T1000 (cell line): ENCODE measurements around the gene PREX1.
"Not testable (repeated sequence)": the region's sequence is repeated elsewhere in the genome, so short reads cannot be mapped to it uniquely, and the experiment has no call there.

Source experiments
- DNase-seq: peaks from one replicate; lab custom pipeline; 2025; ENCODE audit warnings: mixed read lengths; lab: John Stamatoyannopoulos, UW

PREX1 gene

DNA sequence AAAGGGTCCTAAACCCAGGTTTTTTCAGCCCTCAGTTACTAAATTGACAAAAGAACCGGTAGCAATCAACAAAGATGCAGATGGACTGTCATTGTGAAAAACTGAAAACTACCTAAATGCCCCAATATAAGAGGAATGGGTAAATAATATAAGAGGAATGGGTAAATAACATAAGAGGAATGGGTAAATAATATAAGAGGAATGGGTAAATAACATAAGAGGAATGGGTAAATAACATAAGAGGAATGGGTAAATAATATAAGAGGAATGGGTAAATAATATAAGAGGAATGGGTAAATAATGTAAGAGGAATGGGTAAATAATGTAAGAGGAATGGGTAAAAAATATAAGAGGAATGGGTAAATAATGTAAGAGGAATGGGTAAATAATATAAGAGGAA lies 15.7 kb downstream of the PREX1 start:
- not testable (repeated sequence) for DNase-seq

DNA sequence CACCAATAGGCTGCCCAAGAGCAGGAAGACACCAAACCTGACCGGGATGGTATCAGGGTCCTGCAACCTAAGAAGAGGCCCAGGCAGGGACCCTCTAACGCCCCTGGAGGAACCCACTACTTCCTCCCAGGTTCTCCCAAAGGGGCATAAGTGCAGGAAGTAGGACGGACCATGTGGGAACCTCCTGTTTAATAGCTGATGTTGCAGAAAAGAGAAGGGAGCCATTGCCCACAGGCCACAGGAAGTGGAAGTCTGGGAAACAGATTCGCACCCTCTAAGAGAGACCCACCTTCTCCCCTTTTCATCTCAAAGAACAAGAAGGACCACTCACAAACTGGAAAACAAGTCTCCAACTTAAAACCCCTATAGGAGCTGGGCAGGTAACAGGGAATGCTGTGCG lies 18.1 kb downstream of the PREX1 start:
- no peak for DNase-seq

DNA sequence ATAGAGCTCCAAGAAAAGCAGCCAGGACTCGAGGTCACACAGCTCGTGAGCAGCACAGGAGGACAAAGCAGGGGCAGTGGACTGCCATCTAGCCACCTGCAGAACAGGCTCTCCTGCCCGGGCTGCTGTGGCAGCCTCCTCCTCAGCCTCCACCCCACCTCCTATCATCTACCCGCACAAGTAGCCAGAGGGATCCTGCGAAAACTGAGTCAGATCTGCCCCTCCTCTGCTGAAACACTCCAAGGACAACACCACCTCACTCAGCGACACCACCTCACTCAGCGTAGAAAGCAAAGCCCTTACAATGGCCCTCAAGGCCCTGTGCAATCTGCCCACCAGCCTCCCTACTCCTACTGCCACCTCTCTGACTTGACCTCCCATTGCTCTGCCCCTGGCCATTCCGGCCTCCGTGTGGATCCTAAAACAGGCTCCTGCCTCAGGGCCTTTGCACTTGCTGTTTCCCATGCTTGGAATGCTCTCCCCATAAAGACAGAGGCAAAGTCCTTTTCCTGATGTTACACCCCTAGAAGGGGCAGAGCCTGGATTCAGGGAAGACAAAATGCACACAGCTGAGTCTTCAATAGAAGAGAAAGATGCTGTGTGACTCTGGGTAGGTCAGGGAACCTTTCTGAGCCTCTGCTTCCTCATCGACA lies 19.3 kb downstream of the PREX1 start:
- DNase-seq: no peak

GRCh38 chr20:48807586-48808381 lies 20.0 kb downstream of the PREX1 start:
- no peak for DNase-seq

DNA sequence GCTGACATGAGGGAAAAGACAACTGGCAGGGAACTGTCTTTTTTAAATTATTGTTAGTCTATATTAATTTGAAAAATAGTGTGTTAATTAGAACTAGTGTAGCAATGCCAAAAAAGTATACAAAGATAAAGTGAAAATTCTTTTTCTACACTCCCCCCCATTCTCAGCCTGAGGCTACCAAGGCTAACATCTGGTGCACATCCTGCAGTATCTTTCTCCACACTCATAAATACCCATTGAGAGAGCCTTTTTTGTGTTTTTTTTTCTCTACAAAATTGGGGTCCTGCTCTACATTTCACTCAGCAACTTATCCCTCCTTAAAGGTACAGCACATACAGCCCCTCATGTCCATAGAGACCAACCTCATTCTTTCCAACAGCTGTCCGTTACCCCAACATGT lies 20.7 kb downstream of the PREX1 start:
- DNase-seq: no peak

DNA sequence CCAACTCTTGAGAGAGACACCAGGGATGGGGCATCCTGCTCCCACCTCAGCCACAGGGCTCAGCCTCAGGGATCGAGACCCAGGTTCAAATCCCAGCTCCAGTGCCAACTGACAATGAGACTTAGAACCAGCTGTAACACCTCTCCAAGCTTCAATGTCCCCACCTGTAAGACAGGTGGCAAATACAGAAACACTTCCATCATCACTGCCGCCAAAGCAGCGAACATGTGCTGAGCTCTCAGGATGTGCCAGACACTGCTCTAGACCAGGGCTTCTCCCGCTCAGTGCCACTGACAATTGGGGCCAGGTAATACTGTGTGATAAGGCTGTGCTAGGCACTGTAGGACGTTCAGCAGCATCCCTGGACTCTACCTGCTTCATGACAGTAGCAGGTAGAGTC lies 22.1 kb downstream of the PREX1 start:
- DNase-seq: no peak

DNA sequence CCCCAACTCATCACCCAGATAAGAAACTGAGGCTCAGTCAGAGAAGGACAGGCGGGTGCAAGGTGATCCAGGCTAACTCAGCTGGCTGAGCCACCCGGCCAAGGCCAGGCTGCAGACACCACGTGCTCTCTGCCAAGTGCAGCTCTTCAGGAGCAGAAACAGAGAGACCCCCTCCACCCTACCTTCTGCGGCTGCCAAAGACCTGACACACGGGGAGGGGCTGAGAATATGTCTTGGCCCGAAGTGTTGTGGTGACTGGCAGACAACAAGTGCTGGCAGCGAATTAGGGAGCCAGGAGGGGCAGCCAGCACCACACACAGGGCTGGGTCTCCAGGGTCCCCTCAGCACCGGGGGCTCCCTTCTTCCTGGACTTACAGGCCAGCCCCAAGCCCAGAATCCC lies 22.5 kb downstream of the PREX1 start:
- no peak for DNase-seq

DNA sequence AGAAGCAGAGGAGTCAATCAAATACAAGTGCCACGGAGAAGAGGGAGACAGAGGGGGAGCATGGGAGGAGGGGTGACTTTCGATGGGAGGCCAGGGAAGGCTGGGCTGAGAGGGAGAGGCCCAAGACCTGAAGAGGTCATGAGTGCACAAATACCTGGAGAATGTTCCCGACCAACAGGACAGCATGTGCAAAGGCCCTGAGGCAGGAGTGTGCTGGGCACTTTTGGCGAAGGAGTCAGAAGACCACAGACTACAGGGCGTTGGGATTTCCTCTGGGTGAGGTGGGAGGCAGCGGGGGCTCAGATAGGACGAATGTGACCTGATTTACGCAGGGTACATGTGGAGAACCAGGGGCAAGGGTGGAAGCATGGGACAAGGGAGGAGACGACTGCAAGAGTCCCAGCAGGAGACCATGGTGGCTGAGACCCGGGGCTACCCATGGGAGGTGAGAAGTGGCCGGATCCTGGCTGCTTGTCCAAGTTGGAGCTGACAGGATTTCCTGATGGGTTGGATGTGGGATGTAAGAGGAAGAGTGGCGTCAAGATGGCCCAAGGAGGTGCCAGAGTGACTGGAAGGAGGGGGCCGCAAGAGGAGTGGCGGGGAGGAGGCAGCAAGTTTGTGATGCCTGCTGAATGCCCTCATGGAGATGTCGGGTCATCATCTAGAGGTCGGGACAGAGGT lies 23.4 kb downstream of the PREX1 start:
- DNase-seq: no peak

DNA sequence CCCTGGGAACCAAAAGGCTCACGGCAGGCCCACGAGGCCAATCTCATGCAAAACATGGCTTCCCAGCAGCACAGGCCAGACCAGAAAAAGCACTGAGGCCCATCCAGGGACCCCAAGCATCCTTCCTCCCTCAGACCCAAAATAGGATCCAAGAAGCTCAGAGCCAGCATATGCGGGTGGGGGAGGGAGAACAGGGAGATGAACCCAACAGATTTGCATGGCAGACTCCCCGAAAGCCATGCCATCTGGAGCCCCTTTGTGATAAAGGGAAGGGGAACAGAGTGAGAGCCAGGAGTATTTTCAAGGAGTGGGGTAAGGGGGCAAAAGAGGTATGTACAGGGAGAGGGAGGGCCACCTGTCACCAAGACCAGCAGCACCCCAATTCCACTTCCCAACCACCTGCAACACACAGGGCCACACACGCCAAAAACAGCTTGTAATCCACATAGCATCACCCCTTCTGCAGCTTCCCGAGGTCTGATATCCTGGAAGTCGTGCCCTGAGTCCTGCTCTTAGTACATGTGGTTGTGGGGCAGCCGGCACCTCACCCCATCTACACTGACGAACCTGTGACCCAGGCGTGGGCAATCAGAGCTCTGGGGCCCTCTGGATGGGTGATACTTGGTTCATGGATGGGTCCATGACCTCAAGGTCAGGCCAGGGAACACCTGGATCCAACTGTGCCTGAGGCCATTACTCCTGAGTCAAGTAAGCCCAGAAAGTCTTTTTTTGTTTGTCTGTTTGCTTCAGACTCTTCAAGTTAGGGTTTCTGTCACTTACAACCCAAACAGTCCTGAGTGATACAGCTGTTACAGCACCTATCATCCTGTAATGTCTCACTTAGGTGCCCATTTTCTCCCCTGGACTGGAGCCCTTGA lies 24.4 kb downstream of the PREX1 start:
- DNase-seq: no peak

GRCh38 chr20:48802647-48803046 lies 25.2 kb downstream of the PREX1 start:
- DNase-seq: no peak

GRCh38 chr20:48802216-48802615 lies 25.6 kb downstream of the PREX1 start:
- no peak for DNase-seq

GRCh38 chr20:48801197-48801596 lies 26.6 kb downstream of the PREX1 start:
- DNase-seq: no peak

DNA sequence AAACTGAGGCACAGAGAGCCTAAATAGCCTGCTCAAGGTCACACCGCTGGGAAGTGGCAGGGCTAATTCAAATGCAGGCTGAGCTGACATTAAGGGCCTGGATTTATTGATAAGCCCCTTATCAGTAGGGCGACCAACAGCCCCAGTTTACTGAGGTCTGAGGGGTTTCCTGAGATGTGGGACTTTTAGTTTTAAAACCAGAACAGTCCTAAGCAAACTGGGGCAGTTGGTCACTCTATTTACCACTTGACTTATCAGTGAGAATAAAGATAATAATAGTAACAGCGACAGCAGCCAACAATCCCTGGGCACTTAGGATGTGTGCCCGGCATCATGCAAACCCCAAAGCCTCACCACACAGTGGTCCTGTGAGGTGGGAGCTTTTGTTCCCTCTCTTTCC lies 27.6 kb downstream of the PREX1 start:
- no peak for DNase-seq

DNA sequence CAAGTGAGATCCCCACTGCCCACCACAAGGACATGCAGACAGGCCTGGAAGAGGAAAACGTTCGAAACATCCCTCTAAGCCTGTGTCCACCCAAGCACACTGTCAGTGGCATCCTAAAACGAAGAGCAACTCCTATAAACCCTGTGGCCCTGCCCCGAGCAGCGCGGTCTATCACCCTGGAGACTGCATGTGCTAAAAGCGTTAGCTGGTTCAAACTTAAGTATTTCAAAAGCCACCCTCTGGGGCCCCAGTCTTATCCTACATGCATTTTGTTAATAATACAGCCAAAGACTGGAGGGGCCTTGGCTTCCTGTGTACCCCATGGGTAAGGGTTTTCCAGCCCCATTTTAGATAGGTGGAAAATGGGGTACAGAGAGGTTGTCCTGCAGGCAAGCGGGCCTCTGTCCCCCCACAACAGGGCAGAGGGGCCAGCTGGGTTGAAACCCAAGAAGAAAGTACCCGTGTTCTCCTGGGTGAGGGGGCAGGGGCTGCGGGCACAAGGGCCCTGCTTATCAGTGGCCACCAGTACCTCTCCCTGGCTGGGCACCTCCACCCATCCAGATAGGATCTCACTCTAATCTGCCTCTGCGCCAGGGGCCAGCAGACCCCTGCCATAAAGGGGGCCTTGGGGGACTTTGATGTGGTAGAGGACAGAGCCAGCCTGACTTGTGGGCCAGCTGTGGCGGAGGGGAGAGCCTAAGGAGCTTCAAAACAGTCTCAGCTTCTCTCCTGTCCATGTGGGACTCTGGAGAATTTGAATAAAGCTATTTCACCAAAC lies 28.3 kb downstream of the PREX1 start:
- no peak for DNase-seq

- no peak for DNase-seq
Observed at GRCh38 chr20:48797850-48798747, 29.7 kb downstream of the PREX1 start.

GRCh38 chr20:48797275-48797825 lies 30.4 kb downstream of the PREX1 start:
- no peak for DNase-seq

DNA sequence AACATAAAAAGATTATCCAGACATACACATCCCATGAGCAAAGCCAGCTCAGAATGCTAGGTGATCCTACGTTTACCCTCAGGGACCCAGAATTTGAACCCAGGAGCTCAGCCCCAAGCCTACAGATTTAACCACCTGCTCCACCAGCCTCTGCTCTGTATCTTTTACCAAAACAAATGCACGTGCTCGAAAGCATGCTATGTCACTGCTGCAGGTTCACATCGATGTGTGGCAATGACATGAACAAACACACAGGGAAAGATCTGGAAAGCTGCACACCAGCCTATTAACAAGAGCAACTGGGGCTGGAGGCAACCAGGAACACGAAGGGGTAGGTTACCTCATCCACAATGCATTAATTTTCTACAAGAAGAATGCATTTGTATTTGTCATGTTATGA lies 32.1 kb downstream of the PREX1 start:
- no peak for DNase-seq

DNA sequence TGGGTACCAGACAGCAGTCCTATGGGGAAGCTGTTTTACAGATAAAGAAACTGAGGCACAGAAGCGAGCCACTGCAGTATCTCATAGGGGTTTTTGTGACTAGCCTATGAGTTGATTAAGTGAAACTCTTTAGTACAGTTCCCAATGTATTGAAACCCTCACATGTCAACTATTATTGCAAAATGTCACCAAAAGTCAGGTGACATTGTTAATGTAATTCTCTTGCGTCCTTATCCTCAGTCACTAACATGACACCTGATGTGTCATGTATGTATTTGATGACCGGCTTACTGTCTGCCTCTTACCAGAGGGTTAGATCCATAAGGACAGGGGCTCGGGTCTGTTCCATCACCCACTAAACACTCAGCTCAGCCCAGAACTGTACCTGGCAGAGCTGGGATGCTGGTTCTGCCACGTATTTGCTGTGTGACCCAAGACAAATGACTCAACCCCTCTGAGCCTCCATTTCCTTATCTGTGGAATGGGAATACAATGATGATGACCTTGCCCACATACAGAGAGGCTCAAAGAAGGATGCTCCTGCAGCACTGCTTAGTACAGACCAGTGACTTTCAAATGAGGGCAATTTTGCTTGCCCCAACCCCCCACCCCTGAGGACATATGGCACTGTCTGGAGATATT lies 32.9 kb downstream of the PREX1 start:
- no peak for DNase-seq

GRCh38 chr20:48794360-48794759 lies 33.4 kb downstream of the PREX1 start:
- no peak for DNase-seq

- DNase-seq: no peak
Observed at GRCh38 chr20:48793776-48794175, 34.0 kb downstream of the PREX1 start.
